CD4-positive, alpha-beta T cell treated with Interleukin-21 for 1 hour (primary cell): Measurements from ENCODE around the gene NR2F1.

Source experiments
- DNase-seq: peaks from one replicate; pipeline ENCODE4 v3.0.0-alpha.2; 2020

The NR2F1 gene

DNA sequence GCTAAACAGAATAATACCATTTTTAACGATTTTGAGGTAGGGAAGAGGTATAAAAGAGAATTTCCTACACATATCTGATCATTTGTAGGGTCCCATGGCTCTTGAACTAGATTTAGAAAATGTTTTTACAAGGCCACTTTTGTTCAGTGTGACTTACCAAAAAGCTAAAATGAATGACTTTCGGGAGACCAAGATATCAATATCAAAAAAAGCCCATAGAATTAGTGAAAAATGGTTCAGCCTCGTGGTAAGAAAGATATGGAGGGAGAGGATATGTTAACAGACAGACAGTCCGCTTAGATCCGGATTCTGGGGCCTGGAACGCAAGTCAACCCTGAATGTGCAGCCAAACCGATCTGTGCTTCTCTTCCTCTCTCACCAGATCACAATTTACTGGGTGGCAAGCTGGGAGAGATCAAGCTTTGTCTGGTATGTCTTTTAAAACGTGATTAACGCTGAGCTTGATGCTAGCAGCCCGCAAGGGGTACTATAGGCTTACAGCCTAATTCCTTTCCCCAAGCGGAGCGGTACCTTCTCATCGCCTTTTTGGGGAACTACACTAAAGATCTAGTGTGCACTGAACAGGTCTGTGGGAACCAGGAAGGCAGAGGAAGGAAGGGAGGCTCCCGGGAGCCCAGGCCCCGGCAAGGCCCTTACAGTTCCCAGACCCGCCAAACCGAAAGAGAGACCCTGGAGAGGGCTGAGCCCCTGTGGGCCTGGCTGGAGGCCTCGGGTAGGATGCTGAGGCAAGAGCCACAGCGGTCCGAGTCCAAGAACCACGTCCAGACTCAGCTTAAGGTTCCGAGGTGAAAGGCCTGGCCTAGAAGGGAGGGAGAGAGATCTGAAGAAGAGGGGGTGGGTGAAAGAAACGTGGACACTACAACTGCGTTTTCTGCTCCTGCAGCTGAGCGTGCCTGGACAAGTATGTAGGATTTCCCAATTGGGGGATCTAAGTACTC lies 4.9 kb upstream of the NR2F1 start:
- no peak for DNase-seq

DNA sequence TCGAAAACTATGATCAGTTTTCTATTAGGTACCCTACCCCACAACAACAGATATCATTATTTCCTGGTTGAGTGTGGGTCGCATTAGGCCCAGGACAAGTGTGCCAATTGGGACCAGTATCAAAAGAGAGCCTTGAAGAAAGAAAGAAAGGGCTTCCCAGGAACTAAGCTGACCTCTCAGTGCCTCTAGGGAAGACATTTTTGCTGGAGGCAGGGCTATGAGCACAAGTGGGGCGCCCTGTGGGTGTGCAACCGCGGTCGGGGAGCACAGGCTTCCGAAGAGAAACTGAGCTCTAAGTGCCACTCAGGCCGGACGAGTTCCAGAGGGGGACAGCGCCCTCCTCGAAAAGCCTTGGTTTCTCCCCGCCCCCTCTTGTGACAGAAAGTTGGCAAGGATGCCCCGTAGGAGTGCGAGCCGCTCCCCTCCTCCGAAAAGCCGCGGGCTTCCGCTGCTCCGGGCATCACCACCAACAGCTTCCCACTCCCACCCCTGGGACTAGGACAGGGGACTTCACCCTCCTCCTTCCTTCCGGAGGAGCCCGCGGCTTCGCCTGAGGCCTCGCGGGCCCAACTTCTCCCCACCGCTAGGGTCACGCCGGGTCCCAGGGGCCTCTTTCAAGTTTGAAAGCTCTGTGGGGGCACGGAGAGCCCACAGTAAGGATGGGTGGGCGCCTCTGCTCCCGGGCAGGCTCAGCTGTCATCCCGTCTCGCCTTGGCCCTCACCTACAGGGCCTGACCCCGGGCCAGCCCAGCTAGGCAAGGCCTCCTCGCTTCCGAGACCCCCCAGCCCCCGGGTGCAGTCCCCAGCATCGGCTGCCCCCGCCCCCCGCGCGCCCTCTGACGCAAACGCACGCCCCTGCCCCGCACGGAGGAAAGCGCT lies 4.0 kb upstream of the NR2F1 start:
- no peak for DNase-seq

DNA sequence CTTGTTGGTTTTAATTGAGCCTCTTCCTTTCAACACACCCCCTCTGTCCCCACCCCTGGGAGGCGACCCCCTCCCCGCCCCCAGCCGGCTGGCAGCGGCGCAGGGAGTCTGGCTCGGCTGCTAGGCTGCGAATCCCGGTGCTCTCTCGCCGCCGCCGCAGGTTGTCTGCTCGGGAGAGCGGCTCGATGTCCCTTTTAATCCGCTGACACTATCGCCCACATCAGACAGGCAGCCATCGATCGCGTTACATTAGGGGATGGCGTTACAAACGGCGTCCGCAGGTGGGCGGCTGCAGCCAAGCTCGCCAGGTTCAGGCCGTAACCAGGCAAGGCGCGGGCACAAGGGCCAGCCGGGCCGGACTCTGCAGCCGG lies 3.3 kb upstream of the NR2F1 start:
- no peak for DNase-seq

DNA sequence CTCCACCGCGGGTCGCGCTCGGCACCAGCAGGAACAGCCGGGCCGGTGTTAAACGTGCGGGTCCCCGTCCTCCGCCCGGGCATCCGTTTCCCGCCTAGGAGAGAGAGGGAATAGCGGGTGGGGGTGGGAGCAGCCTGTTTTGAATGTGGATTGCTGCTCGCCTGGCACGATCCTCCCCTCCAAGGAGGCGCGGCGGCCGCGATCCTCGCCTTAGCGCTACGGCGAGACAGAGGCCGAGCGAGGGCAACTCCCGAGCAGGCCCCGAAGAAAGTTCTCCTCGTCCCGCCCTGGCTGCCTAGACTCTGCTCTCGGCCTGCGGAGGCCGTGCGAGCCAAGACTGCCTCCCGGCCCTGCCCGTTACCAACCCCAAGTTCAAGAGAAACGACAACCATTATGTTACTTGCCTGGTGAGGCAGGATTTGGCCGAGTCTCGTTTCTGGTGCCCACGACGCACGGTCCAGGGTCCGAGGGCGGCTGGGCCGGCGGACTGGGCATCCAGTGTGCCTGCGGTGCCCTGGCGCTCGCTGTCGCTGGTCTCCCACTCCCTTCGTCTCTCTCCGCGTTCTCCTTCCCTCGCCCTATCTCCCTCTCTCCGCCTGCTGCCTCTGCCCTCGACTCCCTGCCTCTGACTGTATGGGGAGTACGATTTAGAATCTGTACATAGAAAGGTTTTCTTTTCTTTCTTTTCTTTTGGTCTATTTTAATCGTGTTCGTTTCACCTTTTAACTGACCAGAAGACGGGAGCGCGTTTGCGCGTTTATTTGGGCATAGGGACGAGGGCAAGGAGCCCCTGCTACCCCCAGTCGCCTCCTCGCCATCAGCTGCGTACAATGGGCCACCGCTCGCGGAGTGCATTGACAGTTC lies 2.7 kb upstream of the NR2F1 start:
- DNase-seq = no peak

DNA sequence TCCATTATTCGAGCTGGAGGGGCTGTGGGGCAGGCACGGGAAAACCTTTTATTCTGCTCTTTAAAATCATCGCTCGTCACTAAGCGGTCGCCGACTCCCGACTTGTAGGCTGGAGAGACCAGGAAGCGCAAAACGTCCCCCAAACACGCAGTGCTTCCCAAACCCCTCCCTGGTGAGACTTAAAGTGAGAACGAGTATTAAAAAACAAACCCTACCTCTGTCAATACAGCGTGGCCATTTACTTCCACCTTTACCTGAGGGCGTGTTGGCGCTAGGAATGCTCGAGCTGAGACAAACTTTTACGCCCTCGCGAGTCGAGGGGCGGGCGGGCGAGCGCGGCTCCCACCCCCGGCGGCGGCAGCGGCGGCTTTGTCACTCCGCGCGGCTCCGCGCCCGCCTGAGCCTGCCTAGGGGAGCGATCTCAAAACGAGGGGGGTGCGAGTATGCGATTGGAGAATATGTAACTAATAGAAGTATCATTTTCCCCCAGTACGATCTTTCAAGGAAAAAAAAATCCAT lies 2.0 kb upstream of the NR2F1 start, which contains the start of gene NR2F1-AS1:
TSS of gene NR2F1-AS1 (minus strand) at position 293 of the 519 bp plus-strand sequence.
- DNase-seq = no peak

- no peak for DNase-seq
Measured at GRCh38 chr5:93582167-93582462, 907 bp upstream of the NR2F1 start.

- DNase-seq = no peak
Measured at GRCh38 chr5:93583439-93583767, 381 bp downstream of the NR2F1 start.

- peak; percentile 35 for DNase-seq
Measured at GRCh38 chr5:93583768-93584595, 960 bp downstream of the NR2F1 start.

DNA sequence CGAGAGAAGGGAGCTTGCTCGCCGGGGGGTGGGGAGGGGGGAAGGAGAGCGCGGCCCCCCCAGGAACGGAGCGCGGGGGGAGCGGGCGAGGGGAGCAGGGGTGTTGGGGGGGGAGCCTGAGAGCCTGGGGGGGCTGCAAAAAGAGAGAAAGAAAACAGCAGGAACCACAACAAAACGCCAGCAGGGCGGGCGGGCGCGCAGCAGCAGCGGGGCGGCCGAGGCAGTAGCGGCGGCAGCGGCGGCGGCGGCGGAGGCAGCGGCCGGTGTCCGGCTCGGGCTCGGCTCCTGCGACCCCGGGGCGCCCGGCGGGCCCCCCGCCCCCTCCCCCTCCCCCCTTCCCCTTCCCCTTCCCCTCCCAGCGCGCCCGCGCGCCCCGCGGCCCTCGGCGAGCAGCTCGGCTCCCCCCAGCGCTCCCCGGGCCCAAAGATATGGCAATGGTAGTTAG lies 1.6 kb downstream of the NR2F1 start:
- DNase-seq = no peak

DNA sequence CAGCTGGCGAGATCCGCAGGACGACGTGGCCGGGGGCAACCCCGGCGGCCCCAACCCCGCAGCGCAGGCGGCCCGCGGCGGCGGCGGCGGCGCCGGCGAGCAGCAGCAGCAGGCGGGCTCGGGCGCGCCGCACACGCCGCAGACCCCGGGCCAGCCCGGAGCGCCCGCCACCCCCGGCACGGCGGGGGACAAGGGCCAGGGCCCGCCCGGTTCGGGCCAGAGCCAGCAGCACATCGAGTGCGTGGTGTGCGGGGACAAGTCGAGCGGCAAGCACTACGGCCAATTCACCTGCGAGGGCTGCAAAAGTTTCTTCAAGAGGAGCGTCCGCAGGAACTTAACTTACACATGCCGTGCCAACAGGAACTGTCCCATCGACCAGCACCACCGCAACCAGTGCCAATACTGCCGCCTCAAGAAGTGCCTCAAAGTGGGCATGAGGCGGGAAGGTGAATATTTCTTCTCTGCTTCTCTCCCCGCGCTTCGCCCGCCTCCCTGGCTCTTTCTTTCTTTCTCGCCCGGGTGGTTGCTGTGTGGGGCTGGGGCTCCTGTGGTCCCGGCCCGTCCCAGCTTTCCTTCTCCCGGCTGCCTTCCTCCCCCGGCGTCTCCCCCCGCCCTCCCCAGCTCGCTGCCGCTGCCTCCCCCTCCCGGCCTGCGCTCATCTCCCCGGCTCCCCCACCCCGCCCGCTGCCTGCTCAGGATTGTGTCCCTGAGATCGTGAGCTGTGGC lies 2.2 kb downstream of the NR2F1 start:
- DNase-seq = no peak

DNA sequence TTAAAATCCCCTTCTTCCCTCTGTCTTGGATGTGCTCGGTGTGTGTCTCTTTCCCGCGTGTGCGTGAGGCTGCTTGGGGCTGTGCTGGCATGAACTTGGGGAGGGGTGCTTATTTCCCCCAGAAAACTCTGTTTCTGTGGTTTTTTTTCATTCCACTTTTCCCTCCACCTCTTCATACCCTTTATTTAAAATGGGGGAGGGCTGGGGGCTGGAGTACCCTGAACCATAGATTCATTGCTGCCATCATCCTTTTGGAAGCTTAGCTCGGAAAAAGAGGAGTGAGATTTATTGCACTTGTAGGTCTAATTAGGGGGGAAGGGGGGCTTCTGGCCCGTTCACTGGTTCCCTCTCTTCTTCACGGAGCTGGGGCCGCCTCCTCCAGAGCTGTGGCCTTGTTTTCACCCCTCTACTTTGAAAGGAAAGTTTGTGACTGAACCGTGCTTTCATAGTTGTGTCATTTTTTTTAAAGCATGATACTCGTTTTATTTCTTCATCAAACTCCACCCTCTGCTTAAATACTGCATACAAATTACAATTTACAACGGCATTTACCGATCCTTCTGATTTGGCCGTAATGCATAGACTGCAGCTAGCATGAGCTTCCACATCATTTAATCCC lies 2.9 kb downstream of the NR2F1 start:
- no peak for DNase-seq

GRCh38 chr5:93586736-93587596 lies 3.9 kb downstream of the NR2F1 start:
- no peak for DNase-seq

DNA sequence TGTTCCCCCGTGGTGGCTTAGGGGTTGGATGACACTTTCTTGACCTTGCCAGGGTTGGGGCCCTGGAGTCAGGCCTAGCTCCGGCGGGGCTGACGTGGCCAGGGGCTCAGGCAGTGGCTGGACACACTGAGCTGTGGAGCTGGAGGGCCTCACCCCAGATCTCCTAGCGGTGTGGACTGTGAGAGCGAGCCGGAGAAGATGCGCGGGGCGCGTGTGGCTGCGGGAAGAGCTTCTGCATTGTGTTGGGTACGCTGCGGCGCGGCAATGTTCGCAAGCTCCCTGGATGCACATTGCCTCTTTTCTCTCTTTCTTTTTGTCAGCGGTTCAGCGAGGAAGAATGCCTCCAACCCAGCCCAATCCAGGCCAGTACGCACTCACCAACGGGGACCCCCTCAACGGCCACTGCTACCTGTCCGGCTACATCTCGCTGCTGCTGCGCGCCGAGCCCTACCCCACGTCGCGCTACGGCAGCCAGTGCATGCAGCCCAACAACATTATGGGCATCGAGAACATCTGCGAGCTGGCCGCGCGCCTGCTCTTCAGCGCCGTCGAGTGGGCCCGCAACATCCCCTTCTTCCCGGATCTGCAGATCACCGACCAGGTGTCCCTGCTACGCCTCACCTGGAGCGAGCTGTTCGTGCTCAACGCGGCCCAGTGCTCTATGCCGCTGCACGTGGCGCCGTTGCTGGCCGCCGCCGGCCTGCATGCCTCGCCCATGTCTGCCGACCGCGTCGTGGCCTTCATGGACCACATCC lies 4.8 kb downstream of the NR2F1 start:
- no peak for DNase-seq

DNA sequence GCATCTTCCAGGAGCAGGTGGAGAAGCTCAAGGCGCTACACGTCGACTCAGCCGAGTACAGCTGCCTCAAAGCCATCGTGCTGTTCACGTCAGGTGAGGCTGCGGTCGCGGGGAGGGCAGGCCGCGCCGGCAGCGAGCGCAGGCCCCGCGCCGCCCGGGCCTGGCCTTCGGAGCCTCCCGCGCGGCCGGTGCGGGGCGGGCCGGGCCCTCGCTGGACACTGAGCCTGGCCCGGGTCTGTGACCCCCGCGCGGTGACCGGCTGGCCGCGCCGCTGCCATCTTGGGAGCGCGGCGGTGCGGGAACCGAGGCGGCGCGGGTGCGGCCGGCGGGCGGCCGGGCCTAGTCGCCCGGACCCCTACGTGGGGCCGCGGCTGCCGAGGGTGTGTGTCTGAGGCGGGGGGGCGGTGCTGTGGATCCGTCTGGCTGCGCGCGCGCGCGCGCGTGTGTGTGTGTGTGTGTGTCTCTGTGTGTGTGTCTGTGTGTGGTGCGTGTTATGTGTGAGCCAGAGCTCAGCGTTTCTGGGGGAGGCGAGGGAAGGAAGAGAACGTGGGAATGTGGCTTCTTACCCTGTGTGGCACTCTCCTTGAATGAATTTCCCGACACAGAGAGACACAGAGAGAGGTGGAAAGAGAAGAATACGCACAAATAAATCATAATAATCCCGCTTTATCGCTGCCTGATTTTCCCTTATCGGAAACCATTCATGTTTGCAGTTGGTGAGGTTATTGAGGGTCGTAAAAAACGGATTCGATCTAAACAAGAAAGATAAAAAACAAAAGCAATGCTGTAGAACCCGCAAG lies 5.5 kb downstream of the NR2F1 start:
- no peak for DNase-seq

DNA sequence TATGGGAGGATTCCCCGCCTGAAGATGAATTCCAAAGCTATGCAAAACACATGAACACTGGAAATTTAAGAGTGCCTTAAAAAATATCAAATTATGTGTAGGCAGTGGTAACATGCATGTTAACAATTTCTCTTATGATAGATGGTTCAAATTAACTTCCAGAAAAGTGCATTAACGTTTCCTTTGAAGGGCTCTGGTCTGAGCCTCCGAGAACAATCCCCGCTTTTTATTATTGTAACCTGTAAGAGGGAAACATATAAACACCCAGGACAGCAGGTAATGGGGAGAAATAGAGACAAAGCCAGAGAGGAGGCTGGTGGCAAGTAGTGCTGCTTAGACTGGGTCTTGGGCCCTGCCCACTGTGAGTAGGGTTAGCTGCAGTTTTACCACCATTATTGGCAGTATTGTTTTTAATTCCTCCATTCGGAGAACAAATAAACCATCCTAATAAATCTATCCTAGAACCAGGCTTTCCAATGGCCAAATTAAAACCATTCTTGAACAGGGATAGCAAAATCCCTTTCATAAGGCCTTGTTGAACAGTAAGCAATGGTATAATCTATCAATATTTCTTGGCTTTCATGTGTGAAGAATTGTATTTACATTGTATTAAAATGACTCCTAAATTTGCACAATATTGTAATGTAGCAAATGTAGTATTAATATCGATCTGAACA lies 6.3 kb downstream of the NR2F1 start:
- no peak for DNase-seq

GRCh38 chr5:93589829-93590215 lies 6.8 kb downstream of the NR2F1 start:
- no peak for DNase-seq

DNA sequence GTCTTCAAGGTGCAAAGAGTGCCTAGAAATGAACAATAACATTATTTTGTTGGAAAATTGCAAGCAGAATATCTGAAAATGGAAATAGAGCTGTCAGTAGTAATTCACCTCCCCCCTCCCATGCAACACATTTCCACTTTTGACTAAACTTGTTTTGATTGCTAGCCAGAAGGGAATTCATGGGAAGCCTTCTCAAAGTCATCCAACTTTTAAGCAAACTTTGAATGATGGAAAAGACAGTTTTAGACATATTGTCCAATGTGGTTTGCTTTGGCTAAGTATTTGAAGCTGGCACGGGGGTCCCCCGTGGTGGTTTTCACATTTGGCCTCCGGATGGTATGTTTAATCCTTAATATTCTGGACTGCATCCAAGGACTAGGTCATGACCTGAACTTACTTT lies 7.5 kb downstream of the NR2F1 start:
- no peak for DNase-seq
